ENCODE measurements around the gene TEX54. TPM values are rescaled to one million over a fixed set of nuclear protein-coding genes. Genes with fewer than 3 reads are reported as not detected.

TEX54 gene
- total RNA-seq, 4 donors from 2014 or later, result not detected

DNA sequence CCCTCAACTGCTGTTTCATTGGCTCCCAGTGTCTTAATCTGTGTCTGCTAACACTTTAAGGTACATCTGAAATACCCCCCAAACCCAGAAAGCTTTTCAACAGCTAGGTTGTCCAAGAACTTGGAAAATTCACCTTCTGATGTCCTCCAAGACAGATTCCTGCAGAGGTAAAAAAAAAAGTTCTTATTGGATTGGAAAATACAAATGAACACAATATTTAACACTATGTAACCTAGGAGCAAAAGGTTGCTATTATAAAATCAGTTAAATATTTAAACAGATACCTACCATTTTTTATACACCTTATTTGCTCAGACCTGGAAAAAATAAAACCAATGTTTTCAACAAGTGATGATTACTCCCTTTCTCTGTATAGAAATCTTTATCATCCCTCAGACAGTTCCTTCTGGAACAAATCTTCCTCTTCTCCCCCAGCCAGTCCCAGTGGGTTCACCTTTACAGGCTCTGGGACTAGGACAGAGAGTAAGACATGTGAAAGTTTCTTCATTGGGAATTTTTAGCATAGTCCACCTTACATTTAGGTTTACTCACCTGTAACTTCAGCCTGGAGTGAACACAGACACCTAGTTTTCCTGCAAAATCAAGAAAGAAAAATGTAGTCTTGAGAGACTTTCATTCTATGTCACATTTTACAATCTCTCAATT lies 20.0 kb upstream of the TEX54 start:
- H3K27me3 ChIP-seq, result no peaks in the 10 kb centered on the region
- H3K36me3 ChIP-seq, result peaks cover 0 to 23% (median 10%) of the 10 kb centered on the region in 4 donors
- DNase-seq, result no peak
- no peak overlapping the region for H3K4me3 ChIP-seq
- in situ Hi-C loops (cut with MboI; ENCODE audit: low pct_ligation_motif_present in 1 of 4, low pct_unique_long_range_greater_than_20kb in 1 of 4, low sequenced_read_pairs in 3 of 4) (loop anchor here in 2 of 4 donors (25.0 kb wide), 2 partner anchors 265 to 465 kb away; partner anchors contain the start of gene TUT1 (in 1 of the 2)), intact Hi-C loops (cut with DNase I; ENCODE audit: low total_unique reads) (loop anchor here (1.0 kb wide), 1 partner anchor 25 kb away; no protein-coding TSS in a partner anchor)
- no peak for TF ChIP-seq EP300 (IDR thresholded peaks at IDR 0.05; ENCODE audit: low read depth)
- TF ChIP-seq CTCF (IDR thresholded peaks at IDR 0.05), result no peak
- TF ChIP-seq POLR2A (IDR thresholded peaks at IDR 0.05), result no peak
- TF ChIP-seq POLR2AphosphoS5 (IDR thresholded peaks at IDR 0.05), result no peak
- H3K9me3 ChIP-seq, result no peaks in the 10 kb centered on the region
- H3K27ac ChIP-seq, result no peak overlapping the region
- peaks cover 11 to 39% (median 24%) of the 10 kb centered on the region in 4 donors for H3K4me1 ChIP-seq

GRCh38 chr11:62851807-62852522 lies 19.3 kb upstream of the TEX54 start:
- H3K9me3 ChIP-seq, result no peaks in the 10 kb centered on the region
- TF ChIP-seq POLR2AphosphoS5 (IDR thresholded peaks at IDR 0.05), result peak in 1 of 3 donors; percentile 1
- no peak for TF ChIP-seq CTCF (IDR thresholded peaks at IDR 0.05)
- in situ Hi-C loops (cut with MboI; ENCODE audit: low pct_ligation_motif_present in 1 of 4, low pct_unique_long_range_greater_than_20kb in 1 of 4, low sequenced_read_pairs in 3 of 4), result loop anchor here in 2 of 4 donors (25.0 kb wide), 2 partner anchors 265 to 465 kb away; partner anchors contain the start of gene TUT1 (in 1 of the 2)

DNA sequence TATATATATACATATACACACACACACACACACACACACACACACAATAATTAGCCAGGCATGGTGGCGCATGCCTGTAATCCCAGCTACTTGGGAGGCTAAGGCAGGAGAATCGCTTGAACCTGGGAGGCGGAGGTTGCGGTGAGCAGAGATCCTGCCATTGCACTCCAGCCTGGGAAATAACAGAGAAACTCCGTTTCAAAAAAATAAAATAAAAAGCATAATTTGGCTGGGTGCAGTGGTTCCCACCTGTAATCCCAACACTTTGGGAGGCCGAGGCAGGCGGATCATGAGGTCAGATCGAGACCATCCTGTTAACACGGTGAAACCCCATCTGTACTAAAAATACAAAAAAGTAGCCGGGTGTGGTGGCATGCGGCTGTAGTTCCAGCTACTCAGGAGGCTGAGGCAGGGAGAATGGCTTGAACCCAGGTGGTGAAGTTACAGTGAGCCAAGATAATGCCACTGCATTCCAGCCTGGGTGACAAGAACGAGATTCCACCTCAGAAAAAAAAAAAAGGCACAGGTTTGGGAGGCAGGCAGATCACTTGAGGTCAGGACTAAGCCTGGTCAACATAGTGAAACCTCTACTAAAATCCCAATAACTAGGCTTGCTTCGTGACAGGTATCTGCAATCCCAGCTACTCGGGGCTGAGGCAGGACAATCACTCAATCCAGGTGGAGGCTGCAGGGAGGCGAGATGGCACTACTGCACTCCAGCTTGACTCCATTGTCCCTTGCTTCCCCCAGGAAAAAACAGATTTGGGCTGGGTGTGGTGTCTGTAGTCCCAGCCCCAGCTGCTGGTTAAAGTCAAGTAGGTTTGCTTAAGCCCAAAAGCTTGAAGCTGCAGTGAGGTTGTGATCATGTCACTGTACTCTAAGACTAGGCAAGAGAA lies 18.5 kb upstream of the TEX54 start:
- WGBS, 2 donors (ENCODE audit: low coverage in 1 of 2), result 40 to 68% methylated on average over 7 to 15 of the region's 15 CpGs
- in situ Hi-C loops (cut with MboI; ENCODE audit: low pct_ligation_motif_present in 1 of 4, low pct_unique_long_range_greater_than_20kb in 1 of 4, low sequenced_read_pairs in 3 of 4) (loop anchor here in 2 of 4 donors (25.0 kb wide), 2 partner anchors 264 to 464 kb away; partner anchors contain the start of gene TUT1 (in 1 of the 2)), intact Hi-C loops (cut with DNase I; ENCODE audit: low total_unique reads) (no loop called here)
- H3K4me1 ChIP-seq, result peaks cover 11 to 24% (median 21%) of the 10 kb centered on the region in 4 donors
- no peak for DNase-seq
- no peaks in the 10 kb centered on the region for H3K9me3 ChIP-seq
- peak in 1 of 3 donors; percentile 19 for TF ChIP-seq POLR2AphosphoS5 (IDR thresholded peaks at IDR 0.05)
- no peak for TF ChIP-seq EP300 (IDR thresholded peaks at IDR 0.05; ENCODE audit: low read depth)
- no peak for TF ChIP-seq CTCF (IDR thresholded peaks at IDR 0.05)
- no peak for TF ChIP-seq POLR2A (IDR thresholded peaks at IDR 0.05)
- H3K4me3 ChIP-seq, result no peak overlapping the region
- H3K36me3 ChIP-seq, result peaks cover 0 to 23% (median 10%) of the 10 kb centered on the region in 4 donors
- no peak overlapping the region for H3K27ac ChIP-seq
- H3K27me3 ChIP-seq, result no peaks in the 10 kb centered on the region

More at GRCh38 chr11:62851807-62852522, 19.3 kb upstream of the TEX54 start:
- H3K36me3 ChIP-seq, result peaks cover 0 to 23% (median 10%) of the 10 kb centered on the region in 4 donors
- no peaks in the 10 kb centered on the region for H3K27me3 ChIP-seq
- DNase-seq, result no peak
- WGBS, 2 donors (ENCODE audit: low coverage in 1 of 2), result 26 to 37% methylated on average over 3 of the region's 3 CpGs
- peaks cover 11 to 32% (median 24%) of the 10 kb centered on the region in 4 donors for H3K4me1 ChIP-seq
- no peak overlapping the region for H3K4me3 ChIP-seq
- H3K27ac ChIP-seq, result no peak overlapping the region
- intact Hi-C loops (cut with DNase I; ENCODE audit: low total_unique reads), result no loop called here
